GM18868 (cell line): ENCODE results near the gene DCTN2.
"Not testable (repeated sequence)": the region's sequence is repeated elsewhere in the genome, so short reads cannot be mapped to it uniquely, and the experiment has no call there.

Experiments
- ATAC-seq: cut with Tn5 transposase; IDR thresholded peaks from one replicate; pipeline ENCODE4 v1.9.1; 2021; ENCODE audit warnings: mild to moderate bottlenecking, moderate library complexity; ENCODE audit not compliant: unreplicated experiment

The DCTN2 gene

GRCh38 chr12:57546438-57547287 lies at the start of gene DCTN2:
Gene DCTN2 (minus strand): TSS chr12:57547192. CDS start chr12:57547063, 129 bp downstream.
- ATAC-seq, result peak; percentile 98

GRCh38 chr12:57593187-57593586 lies 46.2 kb upstream of the DCTN2 start:
- ATAC-seq, result no peak

GRCh38 chr12:57592551-57593165 lies 45.7 kb upstream of the DCTN2 start:
- ATAC-seq, result no peak

GRCh38 chr12:57591782-57592325 lies 44.9 kb upstream of the DCTN2 start:
- ATAC-seq, result no peak

GRCh38 chr12:57590864-57591781 lies 44.1 kb upstream of the DCTN2 start, which contains the start of gene PIP4K2C:
Gene PIP4K2C (plus strand): TSS chr12:57591192. CDS start chr12:57591290, 98 bp downstream.
- peak; percentile 99 for ATAC-seq

GRCh38 chr12:57590479-57590863 lies 43.5 kb upstream of the DCTN2 start:
- no peak for ATAC-seq

GRCh38 chr12:57588951-57589610 lies 42.1 kb upstream of the DCTN2 start:
- ATAC-seq, result not testable (repeated sequence)

- ATAC-seq, result no peak
Observed at GRCh38 chr12:57586832-57587429, 39.9 kb upstream of the DCTN2 start.

GRCh38 chr12:57586128-57586527 lies 39.1 kb upstream of the DCTN2 start:
- no peak for ATAC-seq

GRCh38 chr12:57585156-57585555 lies 38.2 kb upstream of the DCTN2 start:
- ATAC-seq, result no peak

GRCh38 chr12:57584690-57585089 lies 37.7 kb upstream of the DCTN2 start:
- no peak for ATAC-seq

GRCh38 chr12:57584050-57584449 lies 37.1 kb upstream of the DCTN2 start:
- no peak for ATAC-seq

GRCh38 chr12:57583008-57583831 lies 36.2 kb upstream of the DCTN2 start:
- peak; percentile 96 for ATAC-seq

- no peak for ATAC-seq
Observed at GRCh38 chr12:57582440-57582839, 35.4 kb upstream of the DCTN2 start.

GRCh38 chr12:57581802-57582201 lies 34.8 kb upstream of the DCTN2 start:
- no peak for ATAC-seq

GRCh38 chr12:57580466-57580795 lies 33.4 kb upstream of the DCTN2 start:
- ATAC-seq, result no peak

- no peak for ATAC-seq
Observed at GRCh38 chr12:57579677-57580465, 32.9 kb upstream of the DCTN2 start.

GRCh38 chr12:57579011-57579410 lies 32.0 kb upstream of the DCTN2 start:
- no peak for ATAC-seq
